ENCODE measurements around the gene SPEG.

The SPEG gene

DNA sequence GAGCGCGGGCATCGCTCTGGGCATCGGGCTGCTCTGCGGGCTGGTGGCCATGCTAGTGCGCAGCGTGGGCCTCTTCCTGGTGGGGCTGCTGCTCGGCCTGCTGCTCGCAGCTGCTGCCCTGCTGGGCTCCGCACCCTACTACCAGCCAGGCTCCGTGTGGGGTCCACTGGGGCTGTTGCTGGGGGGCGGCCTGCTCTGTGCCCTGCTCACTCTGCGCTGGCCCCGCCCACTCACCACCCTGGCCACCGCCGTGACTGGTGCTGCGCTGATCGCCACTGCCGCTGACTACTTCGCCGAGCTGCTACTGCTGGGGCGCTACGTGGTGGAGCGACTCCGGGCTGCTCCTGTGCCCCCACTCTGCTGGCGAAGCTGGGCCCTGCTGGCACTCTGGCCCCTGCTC, 113.0 kb downstream of the SPEG start:
- Histone ChIP-seq H3K9ac (ENCODE audit: insufficient read length) (no peak overlapping the region), H3K27ac (no peak overlapping the region), H3K9me3 (ENCODE audit: low read depth, low read length) (no peaks in the 10 kb centered on the region), H3K36me3 (ENCODE audit: insufficient read depth, low read length) (no peaks in the 10 kb centered on the region), H3K4me3 (no peak overlapping the region)
- DNase-seq (ENCODE audit: low read depth, low spot score): no peak
- TF ChIP-seq FOXP2 (optimal IDR thresholded peaks at IDR 0.05; ENCODE audit: control extremely low read depth, extremely low read length, insufficient read depth) (no peak), EZH2 (IDR thresholded peaks at IDR 0.05) (no peak), POLR2AphosphoS5 (IDR thresholded peaks at IDR 0.05; ENCODE audit: borderline replicate concordance, low read depth, low read length) (no peak)

Data from SK-N-MC (cell line).